GM23338 (cell line): ENCODE results near the gene CLEC18C.
"Not testable (repeated sequence)": the region's sequence is repeated elsewhere in the genome, so short reads cannot be mapped to it uniquely, and the experiment has no call there.

Experiments
- CREB1 ChIP-seq: fragments of 250-450 bp; sonication (Bioruptor Pico); IDR thresholded peaks from 2 replicates; pipeline ENCODE4 v1.5.0; 2020; ENCODE audit warnings: low read depth, mild to moderate bottlenecking, moderate library complexity
- JUNB ChIP-seq: IDR thresholded peaks from one replicate; pipeline ENCODE4 v1.6.1; 2016; ENCODE audit warnings: antibody characterized with exemption; ENCODE audit not compliant: unreplicated experiment
- POLR2AphosphoS5 ChIP-seq: IDR thresholded peaks from 2 replicates; pipeline ENCODE4 v1.6.1; 2016; ENCODE audit warnings: antibody characterized with exemption, low read depth
- TF ChIP-seq, protein P1 (sequence below), 2 experiments: fragments of 200-600 bp in 1 of 2; sonication (generic) in 1 of 2; conservative IDR thresholded peaks; 2 replicates each; pipeline versions ENCODE4 v1.5.1 to v1.6.1; 2016 to 2017; ENCODE audit warnings: antibody characterized with exemption in 2 of 2, low read depth in 2 of 2, mild to moderate bottlenecking in 2 of 2, moderate library complexity in 1 of 2
- TF ChIP-seq, protein P2 (sequence below): IDR thresholded peaks from one replicate; pipeline ENCODE4 v1.6.1; 2018; ENCODE audit warnings: antibody characterized with exemption; ENCODE audit not compliant: unreplicated experiment

DNA sequence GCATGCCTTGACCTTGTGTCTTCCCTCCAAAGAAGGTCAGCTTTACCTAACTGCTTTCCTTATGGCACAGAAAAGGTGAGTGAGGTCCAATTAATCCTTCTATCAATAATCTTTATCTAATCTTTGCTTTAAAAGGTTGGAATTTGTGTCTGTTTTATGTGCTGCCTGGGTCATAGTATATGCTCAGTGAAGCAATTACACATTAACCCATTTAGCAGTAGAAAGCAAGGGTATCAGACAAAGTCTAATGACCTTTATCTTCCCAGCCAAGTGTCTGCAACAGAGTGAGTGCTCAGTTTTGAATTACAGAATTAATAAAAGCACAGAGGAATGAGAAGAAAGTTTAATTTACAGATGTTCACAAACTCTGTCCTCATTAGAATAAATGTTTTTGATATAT is 52.4 kb downstream of the CLEC18C start:
- TF ChIP-seq, protein P1, sequence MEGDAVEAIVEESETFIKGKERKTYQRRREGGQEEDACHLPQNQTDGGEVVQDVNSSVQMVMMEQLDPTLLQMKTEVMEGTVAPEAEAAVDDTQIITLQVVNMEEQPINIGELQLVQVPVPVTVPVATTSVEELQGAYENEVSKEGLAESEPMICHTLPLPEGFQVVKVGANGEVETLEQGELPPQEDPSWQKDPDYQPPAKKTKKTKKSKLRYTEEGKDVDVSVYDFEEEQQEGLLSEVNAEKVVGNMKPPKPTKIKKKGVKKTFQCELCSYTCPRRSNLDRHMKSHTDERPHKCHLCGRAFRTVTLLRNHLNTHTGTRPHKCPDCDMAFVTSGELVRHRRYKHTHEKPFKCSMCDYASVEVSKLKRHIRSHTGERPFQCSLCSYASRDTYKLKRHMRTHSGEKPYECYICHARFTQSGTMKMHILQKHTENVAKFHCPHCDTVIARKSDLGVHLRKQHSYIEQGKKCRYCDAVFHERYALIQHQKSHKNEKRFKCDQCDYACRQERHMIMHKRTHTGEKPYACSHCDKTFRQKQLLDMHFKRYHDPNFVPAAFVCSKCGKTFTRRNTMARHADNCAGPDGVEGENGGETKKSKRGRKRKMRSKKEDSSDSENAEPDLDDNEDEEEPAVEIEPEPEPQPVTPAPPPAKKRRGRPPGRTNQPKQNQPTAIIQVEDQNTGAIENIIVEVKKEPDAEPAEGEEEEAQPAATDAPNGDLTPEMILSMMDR (conservative IDR thresholded peaks at IDR 0.05; ENCODE audit: low read depth in 2 of 2), result not testable (repeated sequence)
- TF ChIP-seq POLR2AphosphoS5; JUNB; CREB1 (CRISPR knock-in tag): not testable (repeated sequence)
- TF ChIP-seq, protein P2, sequence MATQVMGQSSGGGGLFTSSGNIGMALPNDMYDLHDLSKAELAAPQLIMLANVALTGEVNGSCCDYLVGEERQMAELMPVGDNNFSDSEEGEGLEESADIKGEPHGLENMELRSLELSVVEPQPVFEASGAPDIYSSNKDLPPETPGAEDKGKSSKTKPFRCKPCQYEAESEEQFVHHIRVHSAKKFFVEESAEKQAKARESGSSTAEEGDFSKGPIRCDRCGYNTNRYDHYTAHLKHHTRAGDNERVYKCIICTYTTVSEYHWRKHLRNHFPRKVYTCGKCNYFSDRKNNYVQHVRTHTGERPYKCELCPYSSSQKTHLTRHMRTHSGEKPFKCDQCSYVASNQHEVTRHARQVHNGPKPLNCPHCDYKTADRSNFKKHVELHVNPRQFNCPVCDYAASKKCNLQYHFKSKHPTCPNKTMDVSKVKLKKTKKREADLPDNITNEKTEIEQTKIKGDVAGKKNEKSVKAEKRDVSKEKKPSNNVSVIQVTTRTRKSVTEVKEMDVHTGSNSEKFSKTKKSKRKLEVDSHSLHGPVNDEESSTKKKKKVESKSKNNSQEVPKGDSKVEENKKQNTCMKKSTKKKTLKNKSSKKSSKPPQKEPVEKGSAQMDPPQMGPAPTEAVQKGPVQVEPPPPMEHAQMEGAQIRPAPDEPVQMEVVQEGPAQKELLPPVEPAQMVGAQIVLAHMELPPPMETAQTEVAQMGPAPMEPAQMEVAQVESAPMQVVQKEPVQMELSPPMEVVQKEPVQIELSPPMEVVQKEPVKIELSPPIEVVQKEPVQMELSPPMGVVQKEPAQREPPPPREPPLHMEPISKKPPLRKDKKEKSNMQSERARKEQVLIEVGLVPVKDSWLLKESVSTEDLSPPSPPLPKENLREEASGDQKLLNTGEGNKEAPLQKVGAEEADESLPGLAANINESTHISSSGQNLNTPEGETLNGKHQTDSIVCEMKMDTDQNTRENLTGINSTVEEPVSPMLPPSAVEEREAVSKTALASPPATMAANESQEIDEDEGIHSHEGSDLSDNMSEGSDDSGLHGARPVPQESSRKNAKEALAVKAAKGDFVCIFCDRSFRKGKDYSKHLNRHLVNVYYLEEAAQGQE, result not testable (repeated sequence)
